ENCODE data around the gene COG1. TPM values are rescaled to one million over a fixed set of nuclear protein-coding genes. Genes with fewer than 3 reads are reported as not detected.

COG1 gene, protein sequence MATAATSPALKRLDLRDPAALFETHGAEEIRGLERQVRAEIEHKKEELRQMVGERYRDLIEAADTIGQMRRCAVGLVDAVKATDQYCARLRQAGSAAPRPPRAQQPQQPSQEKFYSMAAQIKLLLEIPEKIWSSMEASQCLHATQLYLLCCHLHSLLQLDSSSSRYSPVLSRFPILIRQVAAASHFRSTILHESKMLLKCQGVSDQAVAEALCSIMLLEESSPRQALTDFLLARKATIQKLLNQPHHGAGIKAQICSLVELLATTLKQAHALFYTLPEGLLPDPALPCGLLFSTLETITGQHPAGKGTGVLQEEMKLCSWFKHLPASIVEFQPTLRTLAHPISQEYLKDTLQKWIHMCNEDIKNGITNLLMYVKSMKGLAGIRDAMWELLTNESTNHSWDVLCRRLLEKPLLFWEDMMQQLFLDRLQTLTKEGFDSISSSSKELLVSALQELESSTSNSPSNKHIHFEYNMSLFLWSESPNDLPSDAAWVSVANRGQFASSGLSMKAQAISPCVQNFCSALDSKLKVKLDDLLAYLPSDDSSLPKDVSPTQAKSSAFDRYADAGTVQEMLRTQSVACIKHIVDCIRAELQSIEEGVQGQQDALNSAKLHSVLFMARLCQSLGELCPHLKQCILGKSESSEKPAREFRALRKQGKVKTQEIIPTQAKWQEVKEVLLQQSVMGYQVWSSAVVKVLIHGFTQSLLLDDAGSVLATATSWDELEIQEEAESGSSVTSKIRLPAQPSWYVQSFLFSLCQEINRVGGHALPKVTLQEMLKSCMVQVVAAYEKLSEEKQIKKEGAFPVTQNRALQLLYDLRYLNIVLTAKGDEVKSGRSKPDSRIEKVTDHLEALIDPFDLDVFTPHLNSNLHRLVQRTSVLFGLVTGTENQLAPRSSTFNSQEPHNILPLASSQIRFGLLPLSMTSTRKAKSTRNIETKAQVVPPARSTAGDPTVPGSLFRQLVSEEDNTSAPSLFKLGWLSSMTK
- 25.5 and 27.8 TPM in 2 replicates for total RNA-seq

DNA sequence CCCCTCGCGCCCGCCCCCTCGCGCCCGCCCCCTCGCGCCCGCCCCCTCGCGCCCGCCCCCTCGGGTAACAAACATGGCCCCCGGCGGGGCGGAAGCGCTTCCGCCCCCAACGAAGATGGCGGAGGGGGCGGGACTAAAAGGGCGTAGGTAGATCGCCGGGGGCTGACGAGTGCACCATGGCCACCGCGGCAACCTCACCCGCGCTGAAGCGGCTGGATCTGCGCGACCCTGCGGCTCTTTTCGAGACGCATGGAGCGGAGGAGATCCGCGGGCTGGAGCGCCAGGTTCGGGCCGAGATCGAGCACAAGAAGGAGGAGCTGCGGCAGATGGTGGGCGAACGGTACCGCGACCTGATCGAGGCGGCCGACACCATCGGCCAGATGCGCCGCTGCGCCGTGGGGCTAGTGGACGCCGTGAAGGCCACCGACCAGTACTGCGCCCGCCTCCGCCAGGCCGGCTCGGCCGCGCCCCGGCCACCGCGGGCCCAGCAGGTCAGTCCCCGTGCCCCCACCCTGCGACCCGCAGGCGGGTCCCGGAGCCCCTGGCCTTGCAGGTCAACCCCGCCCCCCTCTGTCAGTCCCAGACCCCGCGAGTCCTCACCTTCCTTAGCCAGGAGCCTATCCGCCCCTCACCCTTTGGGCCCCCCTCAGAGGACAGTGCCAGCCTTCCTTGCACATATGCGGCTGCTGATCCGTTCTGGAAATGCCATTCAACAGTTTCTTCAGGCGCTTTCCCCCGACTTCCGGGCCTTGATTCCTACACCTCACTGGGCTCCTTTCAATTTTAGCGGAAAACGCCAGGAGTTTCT is at the start of gene COG1:
TSS of gene COG1 (plus strand) at position 162 of the 808 bp plus-strand sequence. CDS start at position 177, 15 bp downstream.

Other genes with a start within 250 kb of the COG1 start
- 8.2 and 11.4 TPM in 2 replicates for gene SLC39A11, start 100.4 kb upstream of the COG1 start, total RNA-seq
- gene SSTR2, start 28.0 kb upstream of the COG1 start, total RNA-seq, result under 0.01 TPM in 1 of 2 replicates, not detected in the other
- gene CPSF4L, start 68.8 kb downstream of the COG1 start, total RNA-seq, result not detected in 2 replicates
- gene CDC42EP4, start 118.9 kb downstream of the COG1 start, total RNA-seq, result 15.0 and 16.6 TPM in 2 replicates

Measured in vein endothelial cell (primary cell).